MM.1S (cell line): ENCODE measurements around the gene NUP62.

Experiments used
- DNase-seq: peaks from one replicate; pipeline ENCODE4 v3.0.0-alpha.2; 2015
- H2AFZ ChIP-seq: fragments of 300-600 bp; sonication (generic); 2 replicates; pipeline ENCODE4 v1.6.0; 2016; ENCODE audit warnings: antibody characterized with exemption, low read length
- H3F3A ChIP-seq: fragments of 300-600 bp; sonication (generic); 2 replicates; pipeline ENCODE4 v1.6.1; 2016; ENCODE audit warnings: mild to moderate bottlenecking, antibody characterized with exemption, low read length, moderate library complexity, mixed read lengths; ENCODE audit not compliant: insufficient read depth
- H3K27ac ChIP-seq: fragments of 300-600 bp; sonication (generic); 2 replicates; pipeline ENCODE4 v1.5.1; 2016; ENCODE audit warnings: mild to moderate bottlenecking, low read length
- H3K27me3 ChIP-seq: fragments of 300-600 bp; sonication (generic); replicated peaks from 2 replicates; pipeline ENCODE4 v1.6.0; 2016; ENCODE audit warnings: low read length; ENCODE audit not compliant: insufficient read depth
- H3K36me3 ChIP-seq: fragments of 300-600 bp; sonication (generic); replicated peaks from 2 replicates; pipeline ENCODE4 v1.6.1; 2016; ENCODE audit warnings: mild to moderate bottlenecking, low read length, mixed read lengths; ENCODE audit not compliant: insufficient read depth
- H3K4me1 ChIP-seq: fragments of 300-600 bp; sonication (generic); 2 replicates; pipeline ENCODE4 v1.6.1; 2016; ENCODE audit warnings: low read length, mixed read lengths
- H3K4me2 ChIP-seq: fragments of 300-600 bp; sonication (generic); 2 replicates; pipeline ENCODE4 v1.6.0; 2016; ENCODE audit warnings: low read depth, low read length
- H3K4me3 ChIP-seq: fragments of 300-600 bp; sonication (generic); 2 replicates; pipeline ENCODE4 v1.5.1; 2016; ENCODE audit warnings: low read length, mixed read lengths
- H3K79me2 ChIP-seq: fragments of 300-600 bp; sonication (generic); 2 replicates; pipeline ENCODE4 v1.6.1; 2016; ENCODE audit warnings: mixed run types, low read length, mixed read lengths
- H3K9ac ChIP-seq: fragments of 300-600 bp; sonication (generic); 2 replicates; pipeline ENCODE4 v1.6.1; 2016; ENCODE audit warnings: low read length, mixed read lengths
- H3K9me2 ChIP-seq: fragments of 300-600 bp; sonication (generic); replicated peaks from 2 replicates; pipeline ENCODE4 v1.6.1; 2016; ENCODE audit warnings: mild to moderate bottlenecking, low read length, mixed read lengths; ENCODE audit not compliant: insufficient read depth
- H3K9me3 ChIP-seq: fragments of 300-600 bp; sonication (generic); replicated peaks from 2 replicates; pipeline ENCODE4 v1.6.1; 2016; ENCODE audit warnings: mild to moderate bottlenecking, low read length, mixed read lengths; ENCODE audit not compliant: insufficient read depth
- H4K20me1 ChIP-seq: fragments of 300-600 bp; sonication (generic); 2 replicates; pipeline ENCODE4 v1.6.1; 2016; ENCODE audit warnings: mild to moderate bottlenecking, low read length, moderate library complexity, mixed read lengths; ENCODE audit not compliant: insufficient read depth
- CTCF ChIP-seq: fragments of 300-600 bp; sonication (generic); IDR thresholded peaks from 2 replicates; pipeline ENCODE4 v1.5.1; 2016; ENCODE audit warnings: antibody characterized with exemption, low read length, mixed read lengths
- EZH2 ChIP-seq: fragments of 300-600 bp; sonication (generic); optimal IDR thresholded peaks from 2 replicates; pipeline ENCODE3; 2017; ENCODE audit warnings: low read depth, mild to moderate bottlenecking, antibody characterized with exemption, low read length, mixed read lengths
- EZH2phosphoT487 ChIP-seq: fragments of 300-600 bp; sonication (generic); IDR thresholded peaks from 2 replicates; pipeline ENCODE4 v1.6.1; 2018; ENCODE audit warnings: antibody characterized with exemption, low read length

The NUP62 gene

GRCh38 chr19:49952906-49953305, 23.6 kb upstream of the NUP62 start:
- H3F3A ChIP-seq, result no peaks in the 10 kb centered on the region
- H3K36me3 ChIP-seq, result no peaks in the 10 kb centered on the region
- no peak for DNase-seq

GRCh38 chr19:49952479-49952836, 23.2 kb upstream of the NUP62 start:
- no peak for TF ChIP-seq EZH2
- TF ChIP-seq EZH2phosphoT487, result no peak
- TF ChIP-seq CTCF, result no peak
- no peaks in the 10 kb centered on the region for H3F3A ChIP-seq
- H3K27me3 ChIP-seq, result no peaks in the 10 kb centered on the region
- H3K4me2 ChIP-seq, result no peak overlapping the region
- no peaks in the 10 kb centered on the region for H4K20me1 ChIP-seq
- H3K27ac ChIP-seq, result no peak overlapping the region
- no peak for DNase-seq
- H3K9ac ChIP-seq, result no peak overlapping the region
- no peak overlapping the region for H2AFZ ChIP-seq
- H3K4me3 ChIP-seq, result no peak overlapping the region
- H3K9me2 ChIP-seq, result no peaks in the 10 kb centered on the region
- no peaks in the 10 kb centered on the region for H3K79me2 ChIP-seq
- no peaks in the 10 kb centered on the region for H3K36me3 ChIP-seq
- H3K9me3 ChIP-seq, result no peaks in the 10 kb centered on the region
- H3K4me1 ChIP-seq, result 0 out of 2 replicates have a peak, but pooled peaks cover 8% of the 10 kb centered on the region

More at GRCh38 chr19:49952906-49953305, 23.6 kb upstream of the NUP62 start:
- Histone ChIP-seq H3K9ac (no peak overlapping the region), H3K27me3 (no peaks in the 10 kb centered on the region), H3K4me2 (no peak overlapping the region), H3K4me1 (0 out of 2 replicates have a peak, but pooled peaks cover 8% of the 10 kb centered on the region), H3K9me2 (no peaks in the 10 kb centered on the region), H4K20me1 (no peaks in the 10 kb centered on the region), H3K79me2 (no peaks in the 10 kb centered on the region), H2AFZ (no peak overlapping the region), H3K9me3 (no peaks in the 10 kb centered on the region), H3K27ac (no peak overlapping the region), H3K4me3 (no peak overlapping the region)
- TF ChIP-seq EZH2phosphoT487 (no peak), CTCF (no peak), EZH2 (no peak)

- no peak overlapping the region for H3K4me3 ChIP-seq
- H3K4me2 ChIP-seq, result no peak overlapping the region
- no peak overlapping the region for H3K9ac ChIP-seq
- no peaks in the 10 kb centered on the region for H3K27me3 ChIP-seq
- no peak for DNase-seq
- no peaks in the 10 kb centered on the region for H3F3A ChIP-seq
- TF ChIP-seq EZH2, result no peak
- no peak for TF ChIP-seq CTCF
- no peak for TF ChIP-seq EZH2phosphoT487
- H4K20me1 ChIP-seq, result no peaks in the 10 kb centered on the region
- H2AFZ ChIP-seq, result no peak overlapping the region
- H3K4me1 ChIP-seq, result 0 out of 2 replicates have a peak, but pooled peaks cover 8% of the 10 kb centered on the region
- H3K9me2 ChIP-seq, result no peaks in the 10 kb centered on the region
- H3K36me3 ChIP-seq, result no peaks in the 10 kb centered on the region
- no peaks in the 10 kb centered on the region for H3K79me2 ChIP-seq
- H3K9me3 ChIP-seq, result no peaks in the 10 kb centered on the region
- H3K27ac ChIP-seq, result no peak overlapping the region
Observed at GRCh38 chr19:49951806-49952478, 22.6 kb upstream of the NUP62 start.
